Right lung (tissue), 5 donors: ENCODE data around the gene NUDT4. TPM values are rescaled to one million over a fixed set of nuclear protein-coding genes. Genes with fewer than 3 reads are reported as not detected.
"Not testable (repeated sequence)": the region's sequence is repeated elsewhere in the genome, so short reads cannot be mapped to it uniquely, and the experiment has no call there.

Experiments
- DNase-seq, 2 donors: peaks; one replicate each; pipeline ENCODE4 v3.0.0-alpha.2; 2013
- polyA plus RNA-seq, 5 donors: library from polyadenylated mRNA; unstranded; fragments of 120-200 nt; gene quantifications; one replicate each; pipeline versions ENCODE4 v1.2.1 to v1.2.3, GENCODE V29; 2013; ENCODE audit warnings: inconsistent platforms in 1 of 5, low replicate concordance in 1 of 5; ENCODE audit not compliant: insufficient read length in 5 of 5, insufficient read depth in 1 of 5

Gene NUDT4
- polyA plus RNA-seq, 5 donors, result 99.7 to 136 (median 116) TPM

GRCh38 chr12:93393425-93393824 is 15.7 kb downstream of the NUDT4 start:
- no peak for DNase-seq

GRCh38 chr12:93397412-93397811 is 19.7 kb downstream of the NUDT4 start:
- DNase-seq, result no peak

- DNase-seq, result not testable (repeated sequence)
These were observed 21.6 kb downstream of the NUDT4 start for GRCh38 chr12:93399183-93399863.

- no peak for DNase-seq
These were observed 24.9 kb downstream of the NUDT4 start for GRCh38 chr12:93402333-93403311.

- DNase-seq, result peak; percentile 67 to 75
These were observed 26.5 kb downstream of the NUDT4 start for GRCh38 chr12:93403988-93404803.

GRCh38 chr12:93404961-93405849 is 27.5 kb downstream of the NUDT4 start:
- no peak for DNase-seq

GRCh38 chr12:93407054-93407962 is 29.6 kb downstream of the NUDT4 start:
- no peak for DNase-seq

GRCh38 chr12:93407963-93408283 is 30.2 kb downstream of the NUDT4 start:
- no peak for DNase-seq

GRCh38 chr12:93408813-93409212 is 31.1 kb downstream of the NUDT4 start:
- DNase-seq, result no peak

- DNase-seq, result not testable (repeated sequence)
These were observed 31.8 kb downstream of the NUDT4 start for GRCh38 chr12:93409343-93410187.

GRCh38 chr12:93411060-93411459 is 33.3 kb downstream of the NUDT4 start:
- DNase-seq, result not testable (repeated sequence)

GRCh38 chr12:93412396-93412795 is 34.7 kb downstream of the NUDT4 start:
- not testable (repeated sequence) for DNase-seq

- DNase-seq, result no peak
These were observed 35.3 kb downstream of the NUDT4 start for GRCh38 chr12:93413064-93413463.

GRCh38 chr12:93415723-93416464 is 38.2 kb downstream of the NUDT4 start:
- DNase-seq, result no peak

- DNase-seq, result no peak
These were observed 40.3 kb downstream of the NUDT4 start for GRCh38 chr12:93417967-93418480.

GRCh38 chr12:93419388-93420034 is 41.8 kb downstream of the NUDT4 start:
- DNase-seq, result no peak

- no peak for DNase-seq
These were observed 44.3 kb downstream of the NUDT4 start for GRCh38 chr12:93422050-93422449.
